HL-60 (cell line): Measurements from ENCODE around the gene NASP.

Experiments
- DNase-seq, 2 experiments: peaks; one replicate each; pipeline ENCODE4 v3.0.0-alpha.2; 2010 to 2020; ENCODE audit warnings: low read depth in 1 of 2, low spot score in 1 of 2
- H3K27ac ChIP-seq: fragments of 250-450 bp; sonication (Bioruptor Pico); replicated peaks from 2 replicates; pipeline ENCODE4 v1.5.1; 2020; ENCODE audit warnings: mild to moderate bottlenecking, moderate library complexity
- H3K27me3 ChIP-seq: fragments of 250-450 bp; sonication (Bioruptor Pico); 2 replicates; pipeline ENCODE4 v1.5.1; 2021; ENCODE audit warnings: mild to moderate bottlenecking, moderate library complexity; ENCODE audit not compliant: insufficient read depth, poor library complexity, severe bottlenecking
- H3K4me3 ChIP-seq: replicated peaks from 2 replicates; pipeline ENCODE4 v1.5.1; 2011; ENCODE audit warnings: mild to moderate bottlenecking, control low read depth, low read length; ENCODE audit not compliant: insufficient read depth
- GABPA ChIP-seq: IDR thresholded peaks from 2 replicates; pipeline ENCODE4 v1.6.1; 2012; ENCODE audit warnings: low read depth
- POLR2AphosphoS5 ChIP-seq: IDR thresholded peaks from 2 replicates; pipeline ENCODE4 v1.6.1; 2012; ENCODE audit warnings: low read depth
- SPI1 ChIP-seq: IDR thresholded peaks from 2 replicates; pipeline ENCODE4 v1.6.1; 2012; ENCODE audit warnings: low read depth, mild to moderate bottlenecking, borderline replicate concordance
- TF ChIP-seq, protein P1 (sequence below): IDR thresholded peaks from 2 replicates; pipeline ENCODE4 v1.6.1; 2012; ENCODE audit warnings: low read depth; ENCODE audit not compliant: insufficient replicate concordance
- TF ChIP-seq, protein P2 (sequence below): IDR thresholded peaks from one replicate; pipeline ENCODE4 v1.5.1; 2011; ENCODE audit warnings: low read length, control low read depth, inconsistent platforms; ENCODE audit not compliant: insufficient read depth

NASP gene

DNA sequence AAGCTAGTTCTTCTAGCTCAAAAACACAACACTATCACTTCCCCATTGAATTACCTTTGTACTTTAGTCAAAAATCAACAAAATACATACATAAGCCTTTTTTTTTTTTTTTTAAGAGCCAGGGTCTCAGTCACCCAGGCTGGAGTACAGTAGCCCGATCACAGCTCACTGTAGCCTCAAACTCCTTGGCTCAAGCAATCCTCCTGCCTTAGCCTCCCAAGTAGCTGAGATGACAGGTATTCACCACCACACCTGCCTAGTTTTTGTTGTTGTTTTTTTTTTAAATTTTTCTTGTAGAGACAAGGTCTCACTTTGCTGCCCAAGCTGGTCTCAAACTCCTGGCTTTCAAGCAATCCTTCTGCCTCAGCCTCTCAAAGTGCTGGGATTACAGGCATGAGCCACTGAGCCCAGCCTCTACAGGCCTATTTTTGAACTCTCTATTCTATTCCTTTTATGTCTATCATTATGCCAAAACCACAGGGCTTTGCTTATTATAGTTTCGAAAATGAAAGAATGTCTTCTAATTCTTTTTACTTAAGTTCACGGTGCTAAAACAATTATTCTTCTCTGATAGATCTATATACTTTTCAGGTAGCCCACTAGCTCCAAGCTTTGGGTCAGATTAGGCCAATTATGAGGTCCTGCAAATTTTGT is 72.9 kb downstream of the NASP start:
- Histone ChIP-seq H3K4me3 (no peak overlapping the region), H3K27me3 (no peaks in the 10 kb centered on the region), H3K27ac (no peak overlapping the region)
- DNase-seq: no peak
- TF ChIP-seq, protein P1, sequence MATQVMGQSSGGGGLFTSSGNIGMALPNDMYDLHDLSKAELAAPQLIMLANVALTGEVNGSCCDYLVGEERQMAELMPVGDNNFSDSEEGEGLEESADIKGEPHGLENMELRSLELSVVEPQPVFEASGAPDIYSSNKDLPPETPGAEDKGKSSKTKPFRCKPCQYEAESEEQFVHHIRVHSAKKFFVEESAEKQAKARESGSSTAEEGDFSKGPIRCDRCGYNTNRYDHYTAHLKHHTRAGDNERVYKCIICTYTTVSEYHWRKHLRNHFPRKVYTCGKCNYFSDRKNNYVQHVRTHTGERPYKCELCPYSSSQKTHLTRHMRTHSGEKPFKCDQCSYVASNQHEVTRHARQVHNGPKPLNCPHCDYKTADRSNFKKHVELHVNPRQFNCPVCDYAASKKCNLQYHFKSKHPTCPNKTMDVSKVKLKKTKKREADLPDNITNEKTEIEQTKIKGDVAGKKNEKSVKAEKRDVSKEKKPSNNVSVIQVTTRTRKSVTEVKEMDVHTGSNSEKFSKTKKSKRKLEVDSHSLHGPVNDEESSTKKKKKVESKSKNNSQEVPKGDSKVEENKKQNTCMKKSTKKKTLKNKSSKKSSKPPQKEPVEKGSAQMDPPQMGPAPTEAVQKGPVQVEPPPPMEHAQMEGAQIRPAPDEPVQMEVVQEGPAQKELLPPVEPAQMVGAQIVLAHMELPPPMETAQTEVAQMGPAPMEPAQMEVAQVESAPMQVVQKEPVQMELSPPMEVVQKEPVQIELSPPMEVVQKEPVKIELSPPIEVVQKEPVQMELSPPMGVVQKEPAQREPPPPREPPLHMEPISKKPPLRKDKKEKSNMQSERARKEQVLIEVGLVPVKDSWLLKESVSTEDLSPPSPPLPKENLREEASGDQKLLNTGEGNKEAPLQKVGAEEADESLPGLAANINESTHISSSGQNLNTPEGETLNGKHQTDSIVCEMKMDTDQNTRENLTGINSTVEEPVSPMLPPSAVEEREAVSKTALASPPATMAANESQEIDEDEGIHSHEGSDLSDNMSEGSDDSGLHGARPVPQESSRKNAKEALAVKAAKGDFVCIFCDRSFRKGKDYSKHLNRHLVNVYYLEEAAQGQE: no peak
- no peak for TF ChIP-seq GABPA
- TF ChIP-seq POLR2AphosphoS5: no peak
- TF ChIP-seq SPI1: no peak
- TF ChIP-seq, protein P2, sequence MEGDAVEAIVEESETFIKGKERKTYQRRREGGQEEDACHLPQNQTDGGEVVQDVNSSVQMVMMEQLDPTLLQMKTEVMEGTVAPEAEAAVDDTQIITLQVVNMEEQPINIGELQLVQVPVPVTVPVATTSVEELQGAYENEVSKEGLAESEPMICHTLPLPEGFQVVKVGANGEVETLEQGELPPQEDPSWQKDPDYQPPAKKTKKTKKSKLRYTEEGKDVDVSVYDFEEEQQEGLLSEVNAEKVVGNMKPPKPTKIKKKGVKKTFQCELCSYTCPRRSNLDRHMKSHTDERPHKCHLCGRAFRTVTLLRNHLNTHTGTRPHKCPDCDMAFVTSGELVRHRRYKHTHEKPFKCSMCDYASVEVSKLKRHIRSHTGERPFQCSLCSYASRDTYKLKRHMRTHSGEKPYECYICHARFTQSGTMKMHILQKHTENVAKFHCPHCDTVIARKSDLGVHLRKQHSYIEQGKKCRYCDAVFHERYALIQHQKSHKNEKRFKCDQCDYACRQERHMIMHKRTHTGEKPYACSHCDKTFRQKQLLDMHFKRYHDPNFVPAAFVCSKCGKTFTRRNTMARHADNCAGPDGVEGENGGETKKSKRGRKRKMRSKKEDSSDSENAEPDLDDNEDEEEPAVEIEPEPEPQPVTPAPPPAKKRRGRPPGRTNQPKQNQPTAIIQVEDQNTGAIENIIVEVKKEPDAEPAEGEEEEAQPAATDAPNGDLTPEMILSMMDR: no peak

DNA sequence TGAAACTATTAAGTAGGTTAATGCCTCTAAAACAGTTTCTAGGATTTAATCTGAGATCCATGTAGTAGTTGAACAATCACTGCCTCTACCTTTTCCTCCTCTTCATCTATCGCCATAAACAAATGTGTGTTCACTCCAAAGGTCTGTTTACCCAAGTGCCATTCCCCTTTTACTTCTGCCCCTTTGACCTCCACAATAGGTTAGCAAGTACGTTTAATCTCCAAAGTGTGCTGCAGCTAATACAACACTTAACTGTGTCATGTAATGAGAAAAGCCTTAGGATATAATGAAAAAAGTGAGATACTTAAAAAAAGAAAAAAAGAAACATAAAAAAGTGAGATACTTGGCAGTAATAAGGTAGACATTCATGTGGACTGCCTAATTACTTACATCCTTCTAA is 74.3 kb downstream of the NASP start:
- no peaks in the 10 kb centered on the region for H3K27me3 ChIP-seq
- TF ChIP-seq GABPA: no peak
- TF ChIP-seq POLR2AphosphoS5: no peak
- TF ChIP-seq, protein P1: no peak
- TF ChIP-seq SPI1: no peak
- TF ChIP-seq, protein P2: no peak
- no peak overlapping the region for H3K4me3 ChIP-seq
- no peak for DNase-seq
- H3K27ac ChIP-seq: no peak overlapping the region

DNA sequence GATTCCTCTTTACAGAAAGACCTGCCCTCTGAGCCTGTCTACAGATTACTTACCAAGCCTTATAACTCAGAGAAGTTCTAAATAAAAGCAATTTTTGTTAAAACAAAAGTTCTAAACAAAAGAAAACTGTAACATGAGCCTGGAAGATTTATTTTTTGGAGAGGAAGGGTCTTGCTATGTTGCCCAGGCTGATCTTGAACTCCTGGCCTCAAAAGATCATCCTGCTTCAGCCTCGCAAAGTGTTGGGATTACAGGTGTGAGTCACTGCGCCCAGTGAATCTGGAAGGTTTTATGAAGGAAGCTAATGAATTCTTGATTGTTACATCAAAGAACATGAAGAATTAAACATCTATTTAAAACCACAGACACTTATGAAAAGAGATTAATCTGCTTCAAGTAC is 75.4 kb downstream of the NASP start:
- no peak for TF ChIP-seq POLR2AphosphoS5
- TF ChIP-seq, protein P1: no peak
- no peak for TF ChIP-seq GABPA
- TF ChIP-seq, protein P2: no peak
- TF ChIP-seq SPI1: no peak
- Histone ChIP-seq H3K27ac (no peak overlapping the region), H3K4me3 (no peak overlapping the region), H3K27me3 (no peaks in the 10 kb centered on the region)
- no peak for DNase-seq
